Adipose tissue (tissue), 3 donors: ENCODE results near the gene SYCN. TPM values are rescaled to one million over a fixed set of nuclear protein-coding genes. Genes with fewer than 3 reads are reported as not detected.

Experiments used
- H3K27ac ChIP-seq: one replicate; pipeline ENCODE4 v1.5.1; 2013; ENCODE audit warnings: low read depth, low read length
- WGBS, 3 donors: extraction: QIAGEN DNeasy Blood & Tissue Kit; methylation state at CpG; one replicate each; pipeline ENCODE4 v1.1.7; 2013; 5-methylcytosine and 5-hydroxymethylcytosine counted together
- polyA plus RNA-seq, 3 donors: library from polyadenylated mRNA; stranded (reverse); fragments of 200-250 nt; gene quantifications; one replicate each; pipeline ENCODE4 v1.2.3, GENCODE V29; 2013
- donor health status: healthy with polysubstance abuse.
- donor health status: Bipolar disorder and iron deficiency.
- donor health status: healthy.

Gene SYCN
- polyA plus RNA-seq, 3 donors, result 1.0 to 939 TPM; not detected in 1

DNA sequence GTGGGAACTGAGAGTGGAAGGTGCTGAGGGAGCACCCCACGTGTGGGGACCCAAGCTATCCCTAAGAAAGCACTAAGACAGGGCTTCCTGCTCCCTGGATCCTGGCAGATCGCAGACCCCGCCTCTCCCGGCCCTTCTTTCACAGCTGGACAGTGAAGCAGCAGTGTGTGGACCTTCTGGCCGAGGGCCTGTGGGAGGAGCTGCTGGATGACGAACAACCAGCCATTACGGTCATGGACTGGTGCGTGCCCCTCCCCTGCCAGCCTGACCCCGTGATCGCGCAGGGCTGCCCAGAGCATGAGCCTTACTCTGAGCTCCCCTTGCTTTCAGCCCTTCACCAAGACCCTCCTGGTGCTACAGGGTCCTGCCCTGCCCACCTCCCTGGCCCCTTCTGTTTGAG lies 5.0 kb downstream of the SYCN start:
- 26 to 39% (median 33%) methylated on average over 11 of the region's 11 CpGs for WGBS, 3 donors
- H3K27ac ChIP-seq, result no peak overlapping the region

DNA sequence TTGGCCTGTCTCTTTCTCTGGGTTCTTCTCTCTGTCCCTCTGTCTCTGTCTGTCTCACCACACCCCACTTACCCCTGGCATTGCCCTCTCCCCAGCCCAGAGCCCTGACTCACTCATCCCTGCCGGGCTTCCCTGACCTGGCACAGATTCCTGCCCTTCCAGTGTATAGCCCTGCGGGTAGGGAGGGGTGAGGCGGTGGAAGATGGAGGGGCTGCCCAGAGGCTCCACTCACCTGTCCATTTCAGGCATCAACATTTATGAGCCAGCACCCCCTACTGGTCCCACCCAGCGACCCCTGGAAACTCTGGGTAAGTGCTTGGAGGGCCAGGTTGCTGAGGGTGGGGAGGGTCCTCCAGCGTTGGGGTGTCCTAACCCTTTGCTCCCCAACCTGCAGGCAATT lies 6.3 kb downstream of the SYCN start:
- H3K27ac ChIP-seq, result no peak overlapping the region
- WGBS, 3 donors, result 32 to 60% (median 60%) methylated on average over 5 of the region's 5 CpGs

DNA sequence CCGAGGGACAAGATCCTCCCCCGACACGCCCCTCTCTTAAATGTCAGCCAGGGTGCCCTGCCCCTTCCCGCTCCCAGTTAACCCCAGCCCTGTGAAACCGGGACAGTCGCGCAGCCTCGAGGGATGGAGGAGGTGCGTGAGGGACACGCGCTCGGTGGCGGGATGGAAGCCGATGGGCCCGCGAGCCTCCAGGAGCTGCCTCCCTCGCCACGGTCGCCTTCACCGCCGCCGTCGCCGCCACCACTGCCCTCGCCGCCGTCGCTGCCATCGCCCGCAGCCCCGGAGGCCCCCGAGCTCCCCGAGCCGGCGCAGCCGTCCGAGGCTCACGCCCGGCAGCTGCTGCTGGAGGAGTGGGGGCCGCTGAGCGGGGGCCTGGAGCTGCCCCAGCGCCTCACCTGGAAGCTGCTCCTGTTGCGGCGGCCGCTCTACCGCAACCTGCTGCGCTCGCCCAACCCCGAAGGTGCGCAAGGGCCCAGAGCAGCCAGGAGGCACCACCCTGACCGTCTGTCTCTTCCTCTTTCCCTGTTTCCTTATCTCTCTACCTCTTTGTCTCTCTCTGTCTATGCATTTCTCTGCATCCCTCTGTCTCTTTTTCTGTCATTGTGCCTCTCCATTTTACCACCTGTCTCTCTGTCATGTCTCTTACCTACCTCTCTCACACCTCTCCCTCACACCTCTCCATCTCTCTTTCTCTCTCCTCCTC lies 7.1 kb downstream of the SYCN start, which contains the start of gene NCCRP1:
Gene NCCRP1, plus strand, starts transcription at position 105 of the 703 bp plus-strand sequence. Its CDS starts 19 bp downstream, at position 124.
- H3K27ac ChIP-seq, result no peak within 1 kb of the TSS
- WGBS, 3 donors, result 1 to 6% (median 5%) methylated on average over 37 to 51 of the region's 51 CpGs

DNA sequence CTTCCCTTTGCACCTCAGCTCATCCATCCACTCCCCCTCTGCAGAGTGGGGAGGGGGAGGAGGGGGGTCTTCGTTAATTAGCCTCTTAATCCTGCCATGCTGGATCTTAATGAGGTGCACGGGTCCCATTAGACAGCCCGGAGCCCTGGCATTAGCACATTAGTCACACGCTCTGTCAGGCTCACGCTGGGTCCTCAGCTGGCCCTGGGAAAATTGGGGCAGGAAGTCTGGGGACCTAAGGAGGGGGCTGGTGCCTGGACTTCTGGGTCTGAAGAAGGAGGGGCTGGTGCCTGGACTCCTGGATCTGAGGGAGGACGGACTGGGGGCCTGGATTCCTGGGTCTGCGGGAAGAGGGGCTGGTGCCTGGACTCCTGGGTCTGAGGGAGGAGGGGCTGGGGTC lies 7.7 kb downstream of the SYCN start:
- no peak overlapping the region for H3K27ac ChIP-seq
- 8 to 21% (median 20%) methylated on average over 6 to 7 of the region's 7 CpGs for WGBS, 3 donors

DNA sequence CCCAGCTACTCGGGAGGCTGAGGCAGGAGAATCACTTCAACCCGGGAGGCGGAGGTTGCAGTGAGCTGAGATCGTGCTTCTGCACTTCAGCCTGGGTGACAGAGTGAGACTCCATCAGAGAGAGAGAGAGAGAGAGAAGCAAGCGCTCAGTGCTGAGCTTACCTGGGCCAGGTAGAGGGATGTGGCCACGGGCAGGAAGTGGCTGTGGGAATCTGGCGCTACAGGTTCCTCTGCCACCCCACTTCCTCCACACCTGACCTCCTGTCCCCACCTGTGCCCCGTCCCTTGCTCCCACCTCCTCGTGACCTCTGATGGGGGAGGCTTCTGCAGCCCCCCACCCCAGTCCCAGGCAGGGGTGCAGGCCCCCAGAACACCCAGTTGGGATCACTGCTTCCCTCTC lies 8.3 kb downstream of the SYCN start:
- H3K27ac ChIP-seq, result no peak overlapping the region
- WGBS, 3 donors, result 32 to 47% (median 34%) methylated on average over 9 of the region's 9 CpGs

DNA sequence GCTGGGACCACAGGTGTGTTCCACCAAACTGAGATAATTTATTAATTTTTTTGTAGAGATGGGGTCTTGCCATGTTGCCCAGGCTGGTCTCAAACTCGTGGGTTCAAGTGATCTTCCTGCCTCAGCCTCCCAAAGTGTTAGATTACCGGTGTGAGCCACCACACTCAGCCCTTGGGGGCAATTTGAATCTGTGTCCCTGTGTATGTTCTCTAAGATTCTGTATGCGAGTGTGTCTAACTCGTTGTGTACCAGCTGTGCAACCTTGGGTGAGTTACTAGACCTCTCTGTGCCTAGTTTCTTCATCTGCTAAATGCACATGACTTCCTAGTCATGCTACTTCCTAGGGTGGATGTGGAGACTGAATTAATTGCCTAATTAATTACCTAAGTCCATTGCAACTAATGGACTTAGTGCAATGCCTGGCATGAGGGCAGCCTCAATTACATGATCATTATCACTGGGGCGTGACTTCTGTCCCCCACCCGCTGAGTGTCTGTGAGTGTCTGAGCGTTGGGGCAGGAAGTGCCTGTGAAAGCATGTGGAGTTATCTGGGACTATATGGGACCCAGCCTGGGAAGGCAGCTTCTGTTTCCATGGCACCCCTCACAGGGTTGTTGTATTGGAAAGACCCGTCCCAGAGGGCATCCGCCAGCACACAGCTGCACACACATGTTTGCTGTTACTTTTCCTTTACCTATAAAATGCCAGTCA lies 9.1 kb downstream of the SYCN start:
- no peak overlapping the region for H3K27ac ChIP-seq
- 43 to 49% (median 49%) methylated on average over 9 of the region's 9 CpGs for WGBS, 3 donors

DNA sequence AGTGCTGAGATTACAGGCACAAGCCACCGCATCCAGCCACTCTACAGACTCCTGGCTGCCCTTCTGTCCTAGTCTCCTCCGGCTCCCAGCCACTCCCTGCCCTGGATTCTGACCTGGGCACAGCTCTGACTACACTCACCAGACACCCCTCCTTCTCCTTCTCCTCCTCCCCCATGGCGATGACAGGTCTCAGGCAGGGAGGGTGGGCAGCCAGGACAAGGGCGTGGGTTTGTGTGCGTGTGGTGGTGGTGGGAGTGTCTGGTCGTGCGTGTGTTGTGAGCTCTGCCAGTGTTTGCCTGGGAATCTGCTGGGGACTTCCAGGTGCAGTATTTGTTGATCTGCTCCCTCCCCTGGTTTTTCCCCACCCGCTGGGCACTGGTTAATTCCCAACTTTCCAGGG lies 10.3 kb downstream of the SYCN start:
- WGBS, 3 donors, result 8 to 50% (median 42%) methylated on average over 8 of the region's 8 CpGs
- H3K27ac ChIP-seq, result no peak overlapping the region

DNA sequence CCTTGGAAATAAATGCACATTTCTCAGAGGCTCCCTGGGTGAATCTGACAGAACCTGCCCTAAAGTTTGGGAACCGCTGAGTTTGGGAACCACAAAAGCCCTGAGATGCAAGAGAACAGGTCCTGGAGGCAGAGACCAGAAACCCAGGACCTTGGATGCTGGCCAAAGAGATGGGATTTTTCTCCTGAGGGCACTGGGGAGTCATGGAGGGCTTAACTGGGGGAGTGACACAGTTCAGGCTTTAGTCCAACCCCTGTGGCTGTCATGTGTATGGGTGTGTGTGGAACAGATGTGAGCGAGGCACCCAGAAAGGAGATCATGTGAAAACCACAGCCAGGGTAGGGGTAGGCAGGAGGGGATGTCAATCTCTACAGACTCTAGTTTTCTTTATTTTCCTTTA lies 11.2 kb downstream of the SYCN start:
- WGBS, 3 donors, result 85 to 97% (median 85%) methylated on average over 2 of the region's 2 CpGs
- no peak overlapping the region for H3K27ac ChIP-seq

DNA sequence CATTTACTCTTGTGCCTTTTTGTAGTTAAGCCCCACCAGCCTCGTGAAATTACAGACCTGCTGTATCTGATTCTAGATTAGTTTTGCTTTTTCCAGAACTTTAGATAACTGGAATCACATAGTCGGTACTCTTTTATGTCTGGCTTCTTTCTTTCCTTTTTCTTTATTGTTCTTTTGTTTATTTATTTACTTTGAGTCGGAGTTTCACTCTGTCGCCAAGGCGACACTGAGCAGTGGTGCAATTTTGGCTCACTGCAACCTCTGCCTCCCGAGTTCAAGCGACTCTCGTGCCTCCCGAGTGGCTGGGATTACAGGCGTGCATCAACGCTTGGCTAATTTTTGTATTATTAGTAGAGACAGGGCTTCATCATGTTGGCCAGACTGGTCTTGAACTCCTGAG lies 13.3 kb downstream of the SYCN start:
- 47 to 60% (median 58%) methylated on average over 11 of the region's 11 CpGs for WGBS, 3 donors
- no peak overlapping the region for H3K27ac ChIP-seq

DNA sequence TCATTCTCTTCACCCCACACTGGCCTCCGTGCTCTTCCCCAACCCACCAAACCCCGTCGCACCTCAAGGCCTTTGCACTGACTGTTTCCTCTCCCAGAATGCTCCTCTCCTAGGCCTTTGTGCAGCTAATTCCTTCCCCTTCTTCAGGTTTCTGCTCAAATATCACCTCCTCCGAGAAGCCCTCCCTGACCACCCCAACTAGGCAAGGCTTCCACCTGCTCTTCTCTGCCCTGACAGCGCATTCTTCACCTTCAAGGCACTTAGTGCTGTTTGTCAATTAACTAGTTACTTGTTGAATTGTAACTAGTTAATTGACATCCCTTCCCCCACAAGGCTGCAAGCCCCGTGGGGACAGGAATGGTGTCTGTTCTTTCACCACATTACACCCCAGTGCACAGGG lies 15.1 kb downstream of the SYCN start:
- H3K27ac ChIP-seq, result no peak overlapping the region
- 67 to 69% (median 68%) methylated on average over 6 of the region's 6 CpGs for WGBS, 3 donors

DNA sequence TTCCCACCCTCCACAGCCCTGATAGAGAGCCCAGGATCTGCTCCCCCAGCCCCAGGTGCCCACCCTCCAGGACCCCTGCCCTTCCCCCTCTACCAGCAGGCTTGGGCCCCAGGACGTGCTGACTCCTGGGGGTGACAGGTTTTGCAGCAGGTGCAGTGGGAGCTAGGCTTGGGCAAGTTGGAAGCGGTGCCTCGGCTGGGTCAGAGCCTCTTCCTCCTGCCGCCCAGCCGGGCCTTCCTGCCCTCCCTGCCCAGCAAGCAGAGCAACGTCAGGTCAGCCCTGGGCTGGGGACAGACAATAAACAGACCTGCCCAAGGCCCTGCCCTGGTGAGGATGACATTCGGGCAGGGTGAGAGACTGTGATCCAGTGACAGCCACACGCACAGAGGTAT lies 16.5 kb downstream of the SYCN start:
- WGBS, 3 donors, result 44 to 55% (median 54%) methylated on average over 8 of the region's 8 CpGs
- H3K27ac ChIP-seq, result no peak overlapping the region

DNA sequence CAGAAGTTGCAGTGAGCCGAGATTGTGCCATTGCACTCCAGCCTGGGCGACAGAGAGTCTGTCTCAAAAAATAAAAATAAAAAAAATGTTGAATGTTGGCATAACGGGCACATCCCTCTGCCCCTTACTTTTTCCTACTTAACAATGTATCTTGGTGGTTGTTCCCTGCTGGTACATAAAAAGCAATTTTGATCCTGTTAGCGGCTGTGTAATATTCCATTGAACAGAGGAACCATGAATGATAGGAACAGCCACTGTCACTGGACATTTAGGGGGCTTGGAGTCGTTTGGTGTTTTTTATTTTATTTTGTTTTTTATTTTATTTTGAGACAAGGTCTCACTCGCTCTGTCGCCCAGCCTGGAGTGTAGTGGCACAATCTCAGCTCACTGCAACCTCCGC lies 17.7 kb downstream of the SYCN start:
- WGBS, 3 donors, result 90 to 93% (median 93%) methylated on average over 8 of the region's 8 CpGs
- H3K27ac ChIP-seq, result no peak overlapping the region

DNA sequence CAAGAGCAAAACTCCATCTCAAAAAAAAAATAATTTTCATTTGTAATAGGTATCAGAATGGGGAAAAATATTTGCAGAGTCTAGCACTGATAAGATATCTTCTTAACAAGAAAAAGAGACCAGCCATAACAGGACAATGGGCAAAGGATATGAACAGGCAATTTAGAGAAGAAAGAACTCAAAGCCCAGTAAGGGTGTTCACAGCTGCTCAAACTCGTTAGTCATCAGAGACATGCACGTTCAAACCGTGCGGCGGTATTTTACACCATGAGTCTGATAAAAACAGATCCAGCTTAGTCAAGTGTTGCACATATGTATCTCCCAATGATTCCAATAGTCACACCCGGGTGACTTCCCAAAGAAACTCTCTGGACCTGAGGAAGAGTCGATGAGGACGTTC lies 21.0 kb downstream of the SYCN start:
- WGBS, 3 donors, result 81 to 88% (median 85%) methylated on average over 8 of the region's 8 CpGs
- no peak overlapping the region for H3K27ac ChIP-seq

DNA sequence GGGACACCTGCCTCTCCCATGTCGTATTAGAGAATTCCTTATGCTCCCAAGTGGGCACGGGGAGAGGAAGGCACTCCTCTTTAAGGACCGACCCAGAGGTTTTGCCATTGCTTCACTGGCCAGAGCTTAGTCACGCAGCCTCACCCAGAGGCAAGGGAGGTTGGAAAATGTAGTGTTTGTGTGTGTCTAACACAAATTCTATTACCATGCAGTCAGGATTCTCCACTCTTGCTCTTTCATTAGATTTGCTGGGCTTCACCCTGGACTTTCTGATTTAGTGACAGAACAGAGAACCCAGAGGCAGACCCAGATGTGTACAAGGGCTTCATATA lies 21.9 kb downstream of the SYCN start:
- WGBS, 3 donors, result 69 to 78% (median 78%) methylated on average over 4 of the region's 4 CpGs
- no peak overlapping the region for H3K27ac ChIP-seq

DNA sequence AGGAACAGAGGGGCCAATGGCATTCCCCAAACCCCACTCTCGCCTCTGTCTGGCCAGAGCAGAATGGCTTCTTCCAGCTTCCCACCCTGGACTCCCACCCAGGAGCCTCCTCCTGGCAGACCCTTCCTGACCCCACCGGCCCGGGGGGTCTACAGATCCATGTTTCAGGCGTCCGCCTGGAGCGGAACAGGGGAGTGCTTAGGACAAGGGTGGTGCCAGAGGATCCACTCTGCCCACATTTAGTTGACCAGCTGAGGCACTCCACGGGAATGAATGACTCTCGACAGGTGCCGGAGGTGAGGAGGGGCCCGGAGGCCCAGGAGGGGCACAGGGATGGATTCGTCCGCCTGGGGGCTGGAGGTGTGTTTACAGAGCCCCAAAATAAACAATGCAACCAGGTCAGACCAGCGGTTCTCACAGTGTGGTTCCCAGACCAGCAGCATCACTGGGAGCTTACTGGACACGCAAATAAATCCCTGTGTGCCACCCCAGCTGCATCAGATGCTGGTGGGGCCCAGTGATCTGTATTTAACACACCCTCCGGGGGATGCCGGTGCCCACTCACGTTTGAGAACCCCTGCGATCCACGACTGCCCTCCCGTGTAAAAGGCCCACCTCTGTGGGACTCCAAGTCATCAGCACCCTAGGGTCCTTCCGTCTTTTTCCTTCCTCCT lies 22.4 kb downstream of the SYCN start:
- no peak overlapping the region for H3K27ac ChIP-seq
- 69 to 85% (median 82%) methylated on average over 21 of the region's 21 CpGs for WGBS, 3 donors

DNA sequence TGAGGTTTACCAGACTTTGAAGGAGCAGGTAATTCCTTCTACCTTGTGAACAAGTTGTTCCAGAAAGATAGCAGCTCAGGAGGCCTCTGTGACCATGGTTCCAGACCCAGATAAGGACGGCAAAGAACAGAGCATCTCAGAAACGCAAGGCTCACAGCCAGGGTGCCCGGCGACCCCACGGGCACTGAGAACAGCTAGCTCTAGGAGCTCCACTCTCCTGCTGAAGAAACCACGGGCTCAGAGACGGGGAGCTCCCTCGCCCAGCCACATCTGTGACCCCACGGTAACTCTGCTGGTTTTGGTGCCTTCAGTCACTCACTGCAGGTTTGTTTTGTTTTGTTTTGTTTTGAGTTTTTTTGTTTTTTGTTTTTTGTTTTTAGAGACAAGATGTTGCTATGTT lies 23.3 kb downstream of the SYCN start:
- no peak overlapping the region for H3K27ac ChIP-seq
- WGBS, 3 donors, result 72 to 88% (median 87%) methylated on average over 9 of the region's 9 CpGs

DNA sequence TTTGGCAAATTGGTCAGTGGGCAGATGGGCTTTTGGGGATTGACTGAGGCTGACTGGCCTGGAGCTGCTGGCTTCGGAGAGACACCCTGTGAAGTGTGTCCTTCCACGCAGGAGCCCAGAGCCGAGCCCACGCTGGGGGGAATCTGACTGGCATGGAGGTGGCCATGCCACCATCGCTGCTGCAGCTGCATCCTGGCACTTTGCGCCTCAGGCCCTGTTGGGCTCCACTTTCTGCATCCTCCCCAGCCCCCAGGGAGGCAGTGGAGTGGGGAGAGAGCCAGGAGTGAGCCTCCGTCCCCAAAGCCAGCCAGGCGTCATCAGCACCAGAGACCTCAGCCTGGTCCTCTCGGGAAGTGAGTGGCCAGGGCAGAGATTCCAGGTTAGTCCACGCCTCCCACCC lies 24.3 kb downstream of the SYCN start:
- WGBS, 3 donors, result 90 to 94% (median 91%) methylated on average over 10 of the region's 10 CpGs
- H3K27ac ChIP-seq, result no peak overlapping the region

DNA sequence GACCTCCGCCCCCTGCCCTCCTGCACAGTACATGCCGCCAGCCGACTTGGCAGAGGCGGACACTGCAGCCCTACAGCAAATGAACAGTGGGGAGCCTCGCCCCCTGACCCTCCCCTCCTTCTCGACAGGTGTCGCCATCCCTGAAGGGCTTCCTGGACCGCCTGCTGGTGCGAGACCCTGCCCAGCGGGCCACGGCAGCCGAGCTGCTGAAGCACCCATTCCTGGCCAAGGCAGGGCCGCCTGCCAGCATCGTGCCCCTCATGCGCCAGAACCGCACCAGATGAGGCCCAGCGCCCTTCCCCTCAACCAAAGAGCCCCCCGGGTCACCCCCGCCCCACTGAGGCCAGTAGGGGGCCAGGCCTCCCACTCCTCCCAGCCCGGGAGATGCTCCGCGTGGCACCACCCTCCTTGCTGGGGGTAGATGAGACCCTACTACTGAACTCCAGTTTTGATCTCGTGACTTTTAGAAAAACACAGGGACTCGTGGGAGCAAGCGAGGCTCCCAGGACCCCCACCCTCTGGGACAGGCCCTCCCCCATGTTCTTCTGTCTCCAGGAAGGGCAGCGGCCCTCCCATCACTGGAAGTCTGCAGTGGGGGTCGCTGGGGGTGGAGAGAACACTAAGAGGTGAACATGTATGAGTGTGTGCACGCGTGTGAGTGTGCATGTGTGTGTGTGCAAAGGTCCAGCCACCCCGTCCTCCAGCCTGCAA lies 25.6 kb downstream of the SYCN start:
- H3K27ac ChIP-seq, result no peak overlapping the region
- WGBS, 3 donors, result 89 to 94% (median 93%) methylated on average over 29 to 30 of the region's 30 CpGs

DNA sequence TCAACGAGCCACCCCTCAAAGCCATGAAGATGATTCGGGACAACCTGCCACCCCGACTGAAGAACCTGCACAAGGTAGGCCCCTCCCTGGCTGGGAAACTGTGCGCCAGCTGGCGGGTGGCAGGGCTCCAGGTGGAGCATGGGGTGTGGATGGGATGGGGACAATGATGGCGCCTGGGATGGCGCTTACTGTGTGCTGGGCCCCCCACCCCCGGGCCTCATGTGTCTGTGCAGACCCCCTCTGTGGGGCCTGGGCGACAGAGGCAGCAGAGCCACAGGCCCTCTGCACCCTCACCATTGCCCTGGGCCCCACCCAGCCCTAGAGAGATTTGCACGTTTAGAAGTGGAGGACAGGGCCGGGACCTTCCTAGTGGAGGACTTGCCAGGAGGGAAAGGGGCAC lies 26.3 kb downstream of the SYCN start:
- no peak overlapping the region for H3K27ac ChIP-seq
- 90 to 96% (median 92%) methylated on average over 11 of the region's 11 CpGs for WGBS, 3 donors
